H9 (cell line): ENCODE measurements around the gene LRFN2. TPM values are rescaled to one million over a fixed set of nuclear protein-coding genes. Genes with fewer than 3 reads are reported as not detected.

Experiments
- DNase-seq: peaks from one replicate; pipeline ENCODE4 v3.0.0-alpha.2; 2017
- H2AFZ ChIP-seq: one replicate; pipeline ENCODE4 v1.6.1; 2013; ENCODE audit warnings: mild to moderate bottlenecking, low read length, control low read depth, moderate library complexity
- H2AK5ac ChIP-seq: 2 replicates; pipeline ENCODE4 v1.6.1; 2013; ENCODE audit warnings: low read length, control low read depth, mixed read lengths; ENCODE audit not compliant: insufficient read length
- H2BK120ac ChIP-seq: one replicate; pipeline ENCODE4 v1.6.1; 2013; ENCODE audit warnings: low read depth, mild to moderate bottlenecking, low read length, control low read depth, inconsistent platforms; ENCODE audit not compliant: poor library complexity, severe bottlenecking
- H2BK12ac ChIP-seq: 2 replicates; pipeline ENCODE4 v1.6.1; 2013; ENCODE audit warnings: low read length, control low read depth, mixed read lengths, low read depth; ENCODE audit not compliant: insufficient read length
- H2BK15ac ChIP-seq: 2 replicates; pipeline ENCODE4 v1.6.1; 2013; ENCODE audit warnings: low read depth, low read length, control low read depth
- H2BK20ac ChIP-seq: one replicate; pipeline ENCODE4 v1.6.1; 2013; ENCODE audit warnings: low read depth, mild to moderate bottlenecking, low read length, control low read depth, inconsistent platforms; ENCODE audit not compliant: poor library complexity, severe bottlenecking
- H2BK5ac ChIP-seq: 2 replicates; pipeline ENCODE4 v1.6.1; 2013; ENCODE audit warnings: low read length, control low read depth, mixed read lengths; ENCODE audit not compliant: insufficient read length
- H3K14ac ChIP-seq: 2 replicates; pipeline ENCODE4 v1.6.1; 2013; ENCODE audit warnings: low read length, control low read depth; ENCODE audit not compliant: insufficient read depth
- H3K18ac ChIP-seq: 2 replicates; pipeline ENCODE4 v1.6.1; 2013; ENCODE audit warnings: low read depth, mild to moderate bottlenecking, mixed read lengths, low read length, control low read depth; ENCODE audit not compliant: insufficient read length
- H3K23ac ChIP-seq: 2 replicates; pipeline ENCODE4 v1.6.1; 2013; ENCODE audit warnings: low read length, control low read depth, mixed read lengths, low read depth; ENCODE audit not compliant: insufficient read length
- H3K23me2 ChIP-seq: 2 replicates; pipeline ENCODE4 v1.6.1; 2013; ENCODE audit warnings: low read depth, mild to moderate bottlenecking, mixed read lengths, low read length, control low read depth; ENCODE audit not compliant: insufficient read length, poor library complexity, severe bottlenecking
- H3K27ac ChIP-seq: 2 replicates; pipeline ENCODE4 v1.5.1; 2013; ENCODE audit warnings: low read length, control low read depth, mixed read lengths, low read depth; ENCODE audit not compliant: insufficient read length
- H3K27me3 ChIP-seq: 2 replicates; pipeline ENCODE4 v1.6.1; 2013; ENCODE audit warnings: low read length, control low read depth, inconsistent platforms; ENCODE audit not compliant: insufficient read depth
- H3K4ac ChIP-seq: 2 replicates; pipeline ENCODE4 v1.6.1; 2013; ENCODE audit warnings: low read depth, mild to moderate bottlenecking, control low read depth, inconsistent platforms, low read length, moderate library complexity
- H3K4me1 ChIP-seq: 2 replicates; pipeline ENCODE4 v1.6.1; 2013; ENCODE audit warnings: low read length, control low read depth, inconsistent platforms; ENCODE audit not compliant: insufficient read depth
- H3K4me2 ChIP-seq: 2 replicates; pipeline ENCODE4 v1.6.1; 2013; ENCODE audit warnings: low read length, control low read depth, mixed read lengths; ENCODE audit not compliant: insufficient read length, insufficient read depth
- H3K56ac ChIP-seq: 2 replicates; pipeline ENCODE4 v1.6.1; 2013; ENCODE audit warnings: low read depth, mild to moderate bottlenecking, mixed read lengths, low read length, control low read depth; ENCODE audit not compliant: insufficient read length
- H3K79me1 ChIP-seq: 2 replicates; pipeline ENCODE4 v1.6.1; 2013; ENCODE audit warnings: low read depth, mild to moderate bottlenecking, moderate library complexity, low read length, control low read depth, inconsistent platforms; ENCODE audit not compliant: insufficient read depth, poor library complexity, severe bottlenecking
- H3K79me2 ChIP-seq: 2 replicates; pipeline ENCODE4 v1.6.1; 2013; ENCODE audit warnings: low read length, control low read depth, inconsistent platforms; ENCODE audit not compliant: insufficient read depth
- H3K9ac ChIP-seq: 2 replicates; pipeline ENCODE4 v1.6.1; 2013; ENCODE audit warnings: low read length, control low read depth, mixed read lengths; ENCODE audit not compliant: insufficient read length; ENCODE audit errors: extremely low read depth
- H3K9me3 ChIP-seq: one replicate; pipeline ENCODE4 v1.6.1; 2013; ENCODE audit warnings: low read depth, low read length, inconsistent platforms; ENCODE audit not compliant: control insufficient read depth
- H3T11ph ChIP-seq: one replicate; pipeline ENCODE4 v1.6.1; 2013; ENCODE audit warnings: mild to moderate bottlenecking, low read length, control low read depth, inconsistent platforms
- H4K20me1 ChIP-seq: one replicate; pipeline ENCODE4 v1.6.1; 2013; ENCODE audit not compliant: control insufficient read depth, insufficient read length, insufficient read depth
- H4K5ac ChIP-seq: 2 replicates; pipeline ENCODE4 v1.6.1; 2013; ENCODE audit warnings: low read depth, mild to moderate bottlenecking, mixed read lengths, low read length, control low read depth; ENCODE audit not compliant: insufficient read length
- H4K8ac ChIP-seq: replicated peaks from 2 replicates; pipeline ENCODE4 v1.6.1; 2013; ENCODE audit warnings: low read length, control low read depth, mixed read lengths, low read depth; ENCODE audit not compliant: insufficient read length
- H4K91ac ChIP-seq: 2 replicates; pipeline ENCODE4 v1.6.1; 2013; ENCODE audit warnings: low read depth, mild to moderate bottlenecking, moderate library complexity, mixed read lengths, low read length, control low read depth; ENCODE audit not compliant: insufficient read length
- H3K27ac Mint-ChIP-seq, 3 experiments: 2 replicates in 2 of 3; 3 replicates in 1 of 3; pipeline ENCODE4 v1.8.0; 2020 to 2021; ENCODE audit warnings: mixed read lengths in 3 of 3, mild to moderate bottlenecking in 1 of 3, moderate library complexity in 1 of 3
- H3K27me3 Mint-ChIP-seq: 2 replicates; pipeline ENCODE4 v1.8.0; 2021; ENCODE audit warnings: low read depth, mild to moderate bottlenecking, moderate library complexity, mixed read lengths
- H3K36me3 Mint-ChIP-seq, 3 experiments: 2 replicates in 2 of 3; 3 replicates in 1 of 3; pipeline ENCODE4 v1.8.0; 2020 to 2021; ENCODE audit warnings: low read depth in 3 of 3, mixed read lengths in 3 of 3; ENCODE audit not compliant: insufficient read depth in 1 of 3
- H3K4me1 Mint-ChIP-seq, 2 experiments: 2 replicates each; pipeline ENCODE4 v1.8.0; 2020; ENCODE audit warnings: mixed read lengths in 2 of 2
- H3K4me3 Mint-ChIP-seq, 2 experiments: 2 replicates in 1 of 2; 3 replicates in 1 of 2; pipeline ENCODE4 v1.8.0; 2020 to 2021; ENCODE audit warnings: mild to moderate bottlenecking in 2 of 2, mixed read lengths in 2 of 2, moderate library complexity in 1 of 2
- H3K9me3 Mint-ChIP-seq, 2 experiments: 2 replicates in 1 of 2; 3 replicates in 1 of 2; pipeline ENCODE4 v1.8.0; 2020; ENCODE audit warnings: mild to moderate bottlenecking in 2 of 2, mixed read lengths in 2 of 2, moderate library complexity in 1 of 2
- CTCF ChIP-seq: fragments of 200-600 bp; sonication (generic); conservative IDR thresholded peaks from 3 replicates; pipeline ENCODE4 v1.8.0; 2021; ENCODE audit warnings: antibody characterized with exemption, mild to moderate bottlenecking
- WGBS: extraction: QIAGEN DNeasy Blood & Tissue Kit; methylation state at CpG from one replicate; pipeline ENCODE4 v1.1.7; 2013; ENCODE audit warnings: missing lambda C conversion rate, low lambda C conversion rate, mixed read lengths; ENCODE audit not compliant: insufficient read length; ENCODE audit errors: extremely low coverage; 5-methylcytosine and 5-hydroxymethylcytosine counted together
- total RNA-seq: library from RNA; stranded (reverse); gene quantifications from 2 replicates; pipeline ENCODE4 v1.2.1, GENCODE V29; 2021

The LRFN2 gene
- total RNA-seq, 1 experiment from 2014 or later: 0.11 TPM

GRCh38 chr6:40540790-40541189 is 46.4 kb downstream of the LRFN2 start:
- peaks cover 2% of the 10 kb centered on the region; the same call in 1 of the 2 replicates for H3K4me1 ChIP-seq
- no peak overlapping the region for H2AFZ ChIP-seq
- H3K27me3 Mint-ChIP-seq: peaks cover 6% of the 10 kb centered on the region
- no peak overlapping the region for H3K4me2 ChIP-seq
- H3K27ac Mint-ChIP-seq: no peak overlapping the region; a peak in 1 of 7 replicates
- peaks cover 48 to 74% of the 10 kb centered on the region in 2 experiments for H3K4me1 Mint-ChIP-seq
- H2BK5ac ChIP-seq: no peak overlapping the region
- H2BK20ac ChIP-seq: no peak overlapping the region
- no peak overlapping the region for H4K5ac ChIP-seq
- TF ChIP-seq CTCF: no peak
- DNase-seq: no peak
- no peak overlapping the region for H3K18ac ChIP-seq
- no peaks in the 10 kb centered on the region for H4K20me1 ChIP-seq
- no peak overlapping the region for H3K23ac ChIP-seq
- no peak overlapping the region for H3K9ac ChIP-seq
- H3K79me1 ChIP-seq: no peaks in the 10 kb centered on the region
- H3T11ph ChIP-seq: no peak overlapping the region
- no peaks in the 10 kb centered on the region for H3K9me3 Mint-ChIP-seq
- no peak overlapping the region for H2BK120ac ChIP-seq
- 0 out of 2 replicates have a peak overlapping the region, but pooled peaks have one; percentile 13 for H3K14ac ChIP-seq
- H3K27ac ChIP-seq: no peak overlapping the region
- no peak overlapping the region for H3K4me3 Mint-ChIP-seq
- no peaks in the 10 kb centered on the region for H3K36me3 Mint-ChIP-seq
- whole genome bisulfite sequencing: no CpG with 5 or more reads among the region's 6 CpGs
- H3K56ac ChIP-seq: no peak overlapping the region
- H3K79me2 ChIP-seq: no peaks in the 10 kb centered on the region
- no peak overlapping the region for H2AK5ac ChIP-seq
- no peaks in the 10 kb centered on the region for H3K9me3 ChIP-seq
- H3K27me3 ChIP-seq: no peaks in the 10 kb centered on the region
- H3K23me2 ChIP-seq: no peaks in the 10 kb centered on the region
- H2BK12ac ChIP-seq: no peak overlapping the region
- no peak overlapping the region for H4K8ac ChIP-seq
- H3K4ac ChIP-seq: no peak overlapping the region
- no peak overlapping the region for H4K91ac ChIP-seq
- H2BK15ac ChIP-seq: no peak overlapping the region
